Thyroid gland (tissue), 4 donors: ENCODE measurements around the gene TRIM67. TPM values are rescaled to one million over a fixed set of nuclear protein-coding genes. Genes with fewer than 3 reads are reported as not detected.

Experiments
- DNase-seq, 2 donors: peaks; one replicate each; pipeline ENCODE4 v3.0.0-alpha.2; 2019
- H3K27ac ChIP-seq, 3 donors: fragments of 200-600 bp; sonication (generic); 1 replicate in 2 of 3; 2 replicates in 1 of 3; pipeline ENCODE4 v1.5.1; 2016 to 2019; ENCODE audit warnings: mild to moderate bottlenecking in 1 of 3, moderate library complexity in 1 of 3
- H3K27me3 ChIP-seq: fragments of 200-600 bp; sonication (generic); one replicate; pipeline ENCODE4 v1.5.1; 2019
- H3K36me3 ChIP-seq, 2 donors: fragments of 200-600 bp; sonication (generic); one replicate each; pipeline ENCODE4 v1.5.1; 2016 to 2019
- H3K4me1 ChIP-seq, 2 donors: fragments of 200-600 bp; sonication (generic); one replicate each; pipeline ENCODE4 v1.5.1; 2017 to 2019
- H3K4me3 ChIP-seq, 3 donors: fragments of 200-600 bp; sonication (generic); replicated peaks in 1 of 3; 1 replicate in 2 of 3; 2 replicates in 1 of 3; pipeline ENCODE4 v1.5.1; 2016; ENCODE audit warnings: mild to moderate bottlenecking in 1 of 3
- H3K9me3 ChIP-seq: fragments of 200-600 bp; sonication (generic); one replicate; pipeline ENCODE4 v1.5.1; 2017
- POLR2A ChIP-seq, 2 donors: fragments of 450-650 bp; IDR thresholded peaks; one replicate each; pipeline ENCODE4 v1.6.1; 2017; ENCODE audit warnings: antibody characterized with exemption in 2 of 2, mild to moderate bottlenecking in 2 of 2, moderate library complexity in 1 of 2
- WGBS, 2 donors: methylation state at CpG; one replicate each; pipeline ENCODE4 v1.1.5; 2017; 5-methylcytosine and 5-hydroxymethylcytosine counted together
- intact Hi-C: fragments of 100-400 bp; cut with DNase I; formaldehyde crosslinking; loops from one replicate; pipeline ENCODE4 v1.15.1; 2023
- total RNA-seq, 4 donors: library from RNA; depleted of rRNA; stranded (reverse); fragments of >200 nt; gene quantifications; one replicate each; pipeline ENCODE4 v1.2.3, GENCODE V29; 2016
- TF ChIP-seq, protein P1 (sequence below), 6 experiments: fragments of 200-600 bp in 3 of 6; fragments of 450-650 bp in 3 of 6; sonication (generic) in 3 of 6; IDR thresholded peaks; one replicate each; pipeline ENCODE4 v1.5.1; 2016 to 2019; ENCODE audit warnings: antibody characterized with exemption in 6 of 6, mild to moderate bottlenecking in 2 of 6, inconsistent platforms in 1 of 6, moderate library complexity in 1 of 6

TRIM67 gene
- total RNA-seq, 4 donors from 2014 or later: not detected

DNA sequence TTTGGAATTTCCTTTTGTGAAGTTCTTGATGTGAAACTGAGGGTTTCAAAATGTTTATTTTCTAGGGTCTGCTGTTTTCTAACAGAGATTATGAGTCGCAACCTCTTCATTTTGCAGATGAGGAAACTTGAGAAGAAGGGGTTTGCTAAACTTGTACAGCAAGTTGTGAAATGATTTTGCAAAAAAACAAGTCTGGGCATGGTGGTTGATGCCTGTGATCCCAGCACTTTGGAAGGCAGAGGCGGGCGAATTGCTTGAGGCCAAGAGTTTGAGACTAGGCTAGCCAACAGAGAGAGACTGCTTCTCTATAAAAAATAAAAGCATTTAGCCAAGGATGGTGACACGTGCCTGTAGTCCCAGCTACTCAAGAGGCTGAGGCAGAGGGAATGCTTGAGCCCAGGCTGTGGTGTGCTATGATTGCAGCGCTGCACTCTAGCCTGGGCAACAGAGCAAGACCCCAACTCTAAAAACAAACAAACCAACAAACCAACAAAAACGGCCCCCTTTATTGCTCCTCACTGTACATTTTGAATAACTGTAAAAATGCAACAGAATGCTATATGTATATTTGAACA, 9.9 kb downstream of the TRIM67 start:
- no peaks in the 10 kb centered on the region for H3K27me3 ChIP-seq
- H3K4me1 ChIP-seq: no peaks in the 10 kb centered on the region
- no peaks in the 10 kb centered on the region for H3K9me3 ChIP-seq
- WGBS, 2 donors: 79 to 80% methylated on average over 6 of the region's 6 CpGs
- intact Hi-C loops: no loop called here
- TF ChIP-seq, protein P1, sequence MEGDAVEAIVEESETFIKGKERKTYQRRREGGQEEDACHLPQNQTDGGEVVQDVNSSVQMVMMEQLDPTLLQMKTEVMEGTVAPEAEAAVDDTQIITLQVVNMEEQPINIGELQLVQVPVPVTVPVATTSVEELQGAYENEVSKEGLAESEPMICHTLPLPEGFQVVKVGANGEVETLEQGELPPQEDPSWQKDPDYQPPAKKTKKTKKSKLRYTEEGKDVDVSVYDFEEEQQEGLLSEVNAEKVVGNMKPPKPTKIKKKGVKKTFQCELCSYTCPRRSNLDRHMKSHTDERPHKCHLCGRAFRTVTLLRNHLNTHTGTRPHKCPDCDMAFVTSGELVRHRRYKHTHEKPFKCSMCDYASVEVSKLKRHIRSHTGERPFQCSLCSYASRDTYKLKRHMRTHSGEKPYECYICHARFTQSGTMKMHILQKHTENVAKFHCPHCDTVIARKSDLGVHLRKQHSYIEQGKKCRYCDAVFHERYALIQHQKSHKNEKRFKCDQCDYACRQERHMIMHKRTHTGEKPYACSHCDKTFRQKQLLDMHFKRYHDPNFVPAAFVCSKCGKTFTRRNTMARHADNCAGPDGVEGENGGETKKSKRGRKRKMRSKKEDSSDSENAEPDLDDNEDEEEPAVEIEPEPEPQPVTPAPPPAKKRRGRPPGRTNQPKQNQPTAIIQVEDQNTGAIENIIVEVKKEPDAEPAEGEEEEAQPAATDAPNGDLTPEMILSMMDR (IDR thresholded peaks at IDR 0.05): no peak
- TF ChIP-seq POLR2A (IDR thresholded peaks at IDR 0.05): no peak
- no peaks in the 10 kb centered on the region for H3K36me3 ChIP-seq
- no peak overlapping the region for H3K4me3 ChIP-seq
- DNase-seq: no peak
- no peak overlapping the region for H3K27ac ChIP-seq

DNA sequence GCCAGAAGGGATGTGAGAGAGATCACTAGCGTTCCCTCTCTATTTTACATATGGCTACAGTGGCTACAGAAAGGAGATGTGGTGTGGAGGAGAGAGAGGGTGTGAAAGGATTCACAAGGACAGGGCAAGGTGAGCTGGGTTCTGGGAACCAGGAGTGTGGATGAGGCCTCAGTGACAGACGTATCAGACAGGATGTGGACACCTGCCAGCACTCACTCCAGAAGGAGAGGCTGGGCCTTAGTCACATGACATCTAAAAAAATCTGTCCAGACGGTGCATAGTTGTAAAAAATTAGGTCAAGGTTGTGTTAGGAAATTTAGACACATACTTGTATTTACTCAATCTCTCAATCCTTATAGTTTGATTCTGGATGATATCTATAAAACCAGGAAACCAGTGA, 10.6 kb downstream of the TRIM67 start:
- H3K27ac ChIP-seq: no peak overlapping the region
- intact Hi-C loops: no loop called here
- no peaks in the 10 kb centered on the region for H3K27me3 ChIP-seq
- DNase-seq: peak; percentile 68 to 75
- TF ChIP-seq, protein P1 (IDR thresholded peaks at IDR 0.05): no peak
- no peak for TF ChIP-seq POLR2A (IDR thresholded peaks at IDR 0.05)
- H3K4me1 ChIP-seq: no peaks in the 10 kb centered on the region
- H3K9me3 ChIP-seq: no peaks in the 10 kb centered on the region
- no peaks in the 10 kb centered on the region for H3K36me3 ChIP-seq
- H3K4me3 ChIP-seq: no peak overlapping the region
- WGBS, 2 donors: 29 to 32% methylated on average over 3 of the region's 3 CpGs

DNA sequence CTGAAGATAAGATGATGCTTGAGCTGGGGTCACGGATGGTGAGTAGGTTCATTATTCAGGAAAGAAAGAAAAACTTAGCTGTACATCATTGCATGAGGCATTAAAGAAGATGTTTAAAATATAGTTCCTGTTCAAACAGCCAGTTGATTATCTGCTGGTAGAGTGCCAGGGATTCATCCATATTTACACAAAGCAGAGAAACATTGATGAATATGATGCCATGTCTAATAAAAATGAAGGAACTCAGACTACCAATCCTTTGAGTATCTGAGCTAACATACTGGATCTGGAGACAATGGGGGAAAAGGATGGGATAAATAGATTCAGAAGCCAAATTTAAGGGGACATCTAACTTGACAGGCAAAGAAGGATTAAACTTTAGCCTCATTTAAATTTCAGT, 14.6 kb downstream of the TRIM67 start:
- intact Hi-C loops: no loop called here
- TF ChIP-seq POLR2A (IDR thresholded peaks at IDR 0.05): no peak
- TF ChIP-seq, protein P1 (IDR thresholded peaks at IDR 0.05): no peak
- no peaks in the 10 kb centered on the region for H3K9me3 ChIP-seq
- H3K27ac ChIP-seq: no peak overlapping the region
- no peaks in the 10 kb centered on the region for H3K27me3 ChIP-seq
- no peak for DNase-seq
- WGBS, 2 donors: 43 to 44% methylated on average over 1 of the region's 1 CpG
- no peak overlapping the region for H3K4me3 ChIP-seq
- no peaks in the 10 kb centered on the region for H3K4me1 ChIP-seq
- H3K36me3 ChIP-seq: no peaks in the 10 kb centered on the region

DNA sequence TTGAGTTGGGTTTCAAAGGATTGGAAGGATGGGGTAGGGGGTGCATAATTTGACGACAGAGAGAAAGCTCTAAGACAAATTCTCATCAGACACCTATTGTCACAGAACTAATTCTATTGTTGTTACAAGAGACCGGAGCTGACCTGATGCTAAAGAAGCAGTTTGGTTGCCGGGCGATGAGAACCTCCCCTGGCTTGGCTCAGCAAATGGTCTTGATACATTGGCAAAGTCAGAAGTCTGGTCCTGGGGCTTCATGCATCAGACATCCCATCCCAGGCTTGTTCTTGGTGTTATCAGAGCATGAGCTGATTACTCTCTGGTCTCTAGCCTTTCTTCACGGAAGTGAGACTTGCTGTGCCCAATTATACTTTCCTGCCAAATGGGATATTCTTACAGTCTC, 15.4 kb downstream of the TRIM67 start:
- no peaks in the 10 kb centered on the region for H3K27me3 ChIP-seq
- H3K4me1 ChIP-seq: no peaks in the 10 kb centered on the region
- intact Hi-C loops: no loop called here
- H3K4me3 ChIP-seq: no peak overlapping the region
- TF ChIP-seq, protein P1 (IDR thresholded peaks at IDR 0.05): no peak
- TF ChIP-seq POLR2A (IDR thresholded peaks at IDR 0.05): no peak
- H3K9me3 ChIP-seq: no peaks in the 10 kb centered on the region
- WGBS, 2 donors: 35 to 49% methylated on average over 5 of the region's 5 CpGs
- no peaks in the 10 kb centered on the region for H3K36me3 ChIP-seq
- no peak overlapping the region for H3K27ac ChIP-seq
- DNase-seq: no peak

DNA sequence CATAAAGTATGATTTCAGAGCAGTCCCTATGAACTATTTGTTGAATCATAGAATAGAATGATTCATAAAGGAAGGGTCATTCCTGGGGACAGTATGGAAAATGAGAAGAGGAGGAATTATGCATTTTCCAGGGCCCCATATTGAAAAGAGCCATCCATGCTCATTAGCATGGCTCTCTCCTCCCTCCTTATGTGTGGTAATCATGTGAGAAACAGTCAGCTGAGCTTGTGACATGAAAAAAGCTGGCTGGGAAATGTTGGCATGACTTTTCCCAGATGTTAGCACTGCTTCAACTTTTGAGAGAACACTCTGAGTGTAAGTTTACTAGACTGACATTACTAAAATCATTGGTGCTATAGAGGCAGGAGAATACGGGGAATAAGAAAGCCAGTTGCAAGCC, 16.1 kb downstream of the TRIM67 start:
- Histone ChIP-seq H3K36me3 (no peaks in the 10 kb centered on the region), H3K27ac (no peak overlapping the region), H3K9me3 (no peaks in the 10 kb centered on the region), H3K27me3 (no peaks in the 10 kb centered on the region), H3K4me1 (no peaks in the 10 kb centered on the region), H3K4me3 (no peak overlapping the region)
- intact Hi-C loops: no loop called here
- TF ChIP-seq, protein P1 (IDR thresholded peaks at IDR 0.05): no peak
- TF ChIP-seq POLR2A (IDR thresholded peaks at IDR 0.05): no peak
- 79 to 88% methylated on average over 1 of the region's 1 CpG for WGBS, 2 donors
- no peak for DNase-seq
